Colon (tissue), 2 donors: ENCODE data around the gene SLC12A8.
"Not testable (repeated sequence)": the region's sequence is repeated elsewhere in the genome, so short reads cannot be mapped to it uniquely, and the experiment has no call there.

Experiments used
- FAIRE-seq: peaks from 2 replicates; lab custom pipeline; 2012; peaks lifted over from hg19 to GRCh38; lab: Jason Lieb, UNC
- donor health status: control.
- donor health status: control.

Gene SLC12A8

DNA sequence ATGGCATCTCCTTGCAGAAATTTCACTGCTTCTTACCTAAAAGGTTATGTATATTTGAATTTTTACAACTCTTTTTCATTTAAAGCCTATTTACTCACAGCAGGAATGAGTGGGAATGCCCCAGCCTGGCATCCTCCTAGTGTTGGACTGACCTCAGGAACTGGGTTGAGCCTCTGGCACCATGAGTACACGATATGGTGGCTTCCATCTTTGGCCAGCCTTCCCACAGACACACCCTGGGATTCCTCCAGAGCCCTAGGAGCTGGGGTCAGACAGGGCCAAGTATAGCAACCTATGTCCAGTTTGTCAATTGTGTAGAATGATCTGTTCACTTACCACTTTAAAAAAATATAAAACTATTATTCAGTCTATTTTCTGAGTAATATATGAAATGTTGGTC lies 99.6 kb downstream of the SLC12A8 start:
- FAIRE-seq: no peak

DNA sequence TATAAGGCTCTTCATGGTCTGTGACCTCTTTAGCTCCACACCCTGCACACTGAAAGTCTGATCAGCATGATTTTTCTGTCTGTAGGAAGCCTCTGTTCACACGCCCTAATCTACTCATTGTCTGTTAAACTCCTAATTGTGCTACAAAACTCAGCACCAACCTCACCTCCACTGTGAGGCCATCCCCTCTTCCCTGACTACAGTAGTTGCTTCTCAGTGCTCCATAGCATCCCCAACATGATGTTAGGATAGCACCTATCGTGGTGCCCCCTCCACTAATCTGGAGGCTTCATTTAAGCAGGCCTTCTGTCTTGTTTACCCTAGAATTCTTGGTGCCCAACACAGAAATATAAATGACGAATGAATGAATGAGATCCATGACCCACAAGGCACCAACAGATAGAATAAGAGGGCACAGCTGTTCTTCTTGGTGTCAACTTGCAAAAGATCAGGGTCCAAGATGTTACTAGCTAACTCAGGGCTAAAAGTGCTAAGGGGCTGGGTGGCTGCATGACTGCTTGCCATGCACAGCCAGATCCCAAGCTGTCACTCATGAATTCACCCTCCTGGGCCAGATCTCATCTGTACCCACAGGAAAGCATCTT lies 101.6 kb downstream of the SLC12A8 start:
- no peak for FAIRE-seq

DNA sequence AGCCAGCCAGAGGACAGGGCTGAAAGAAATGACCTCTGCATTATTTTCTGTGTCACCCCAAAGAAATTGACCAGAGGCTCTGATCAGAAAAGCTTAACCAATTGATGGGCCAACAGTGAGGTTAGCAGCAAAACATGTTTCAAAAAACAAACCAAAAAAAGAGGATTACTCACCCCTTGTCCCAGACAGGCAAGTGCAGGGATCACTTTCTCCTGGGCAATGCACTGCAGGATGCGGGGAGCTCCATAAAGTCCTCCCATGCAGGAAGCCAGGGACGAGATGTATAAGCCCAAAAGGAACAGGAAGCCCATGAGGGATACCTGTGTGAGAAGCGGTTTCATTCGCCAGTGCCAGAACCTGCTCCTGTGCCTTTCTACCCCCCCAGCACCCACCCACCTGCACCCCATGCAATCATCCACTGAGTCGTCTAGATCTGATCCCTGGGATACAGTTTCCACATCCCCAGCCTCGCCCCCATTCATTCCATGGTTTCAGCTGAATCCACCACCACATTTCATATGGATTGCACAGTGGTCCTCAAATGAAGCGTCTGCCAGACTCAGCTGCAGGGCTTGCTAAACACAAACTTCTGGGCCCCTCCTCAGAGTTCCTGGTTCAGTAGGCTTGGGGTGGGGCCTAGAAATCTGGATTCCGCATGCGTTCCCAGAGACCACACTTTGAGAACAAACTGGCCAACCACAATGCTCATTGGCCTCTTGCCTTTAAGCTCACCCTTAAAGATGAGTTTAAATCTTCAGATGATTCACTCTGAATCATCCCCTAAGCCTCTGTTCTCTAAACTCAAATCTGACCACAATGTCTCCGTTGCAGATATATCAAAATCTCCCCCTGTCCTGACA lies 102.3 kb downstream of the SLC12A8 start:
- FAIRE-seq: no peak

DNA sequence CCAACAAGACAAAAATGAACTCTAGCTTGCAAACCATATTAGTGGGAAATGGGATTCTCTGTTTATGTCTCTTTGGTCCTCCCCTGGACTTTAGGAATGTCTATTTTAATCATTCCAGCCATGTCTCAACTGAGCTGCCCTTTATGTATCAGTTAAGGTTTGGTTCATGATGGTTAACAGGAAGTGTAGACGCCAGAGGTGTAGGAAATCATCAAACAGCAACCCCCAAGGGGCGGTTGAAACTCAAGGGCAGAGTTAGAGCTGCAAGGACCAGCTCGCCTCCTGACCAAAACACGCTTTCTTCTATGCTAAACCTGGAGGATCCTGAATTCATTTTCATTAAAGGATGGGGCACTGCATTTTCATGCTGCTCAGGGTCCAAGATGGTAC lies 103.0 kb downstream of the SLC12A8 start:
- no peak for FAIRE-seq

GRCh38 chr3:125108833-125109535 lies 103.6 kb downstream of the SLC12A8 start:
- no peak for FAIRE-seq

DNA sequence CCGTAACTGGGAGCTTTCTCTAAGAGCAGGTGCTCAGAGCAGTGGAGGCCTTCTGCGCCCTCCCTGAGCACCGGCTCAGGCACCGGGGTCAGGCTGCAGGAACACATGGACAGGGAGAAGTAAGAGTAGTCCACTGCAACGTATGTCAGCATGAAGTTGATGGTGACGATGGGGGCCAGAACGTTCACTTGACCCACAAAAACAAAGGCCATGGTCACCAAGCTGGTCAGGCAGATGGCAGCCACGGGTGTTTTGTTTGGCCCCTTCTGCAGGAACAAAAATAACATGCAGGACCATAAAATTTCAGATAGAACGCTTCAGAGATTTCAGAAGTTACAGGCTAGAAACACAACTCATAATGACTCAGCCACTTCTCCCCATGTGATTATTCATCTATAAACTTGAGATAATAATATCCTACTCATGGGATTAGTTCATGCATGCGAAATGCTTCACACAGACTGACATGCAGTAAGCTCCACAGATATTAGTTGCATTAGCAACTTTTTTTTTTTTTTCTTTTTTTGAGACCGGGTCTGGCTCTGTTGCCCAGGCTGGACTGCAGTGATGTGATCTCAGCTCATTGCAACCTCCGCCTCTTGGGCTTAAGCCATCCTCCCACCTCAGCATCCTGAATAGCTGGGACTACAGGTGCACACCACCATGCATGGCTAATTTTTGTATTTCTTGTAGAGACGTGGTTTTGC lies 104.5 kb downstream of the SLC12A8 start:
- FAIRE-seq: no peak

- FAIRE-seq: no peak
These were observed 105.2 kb downstream of the SLC12A8 start for GRCh38 chr3:125107363-125107762.

DNA sequence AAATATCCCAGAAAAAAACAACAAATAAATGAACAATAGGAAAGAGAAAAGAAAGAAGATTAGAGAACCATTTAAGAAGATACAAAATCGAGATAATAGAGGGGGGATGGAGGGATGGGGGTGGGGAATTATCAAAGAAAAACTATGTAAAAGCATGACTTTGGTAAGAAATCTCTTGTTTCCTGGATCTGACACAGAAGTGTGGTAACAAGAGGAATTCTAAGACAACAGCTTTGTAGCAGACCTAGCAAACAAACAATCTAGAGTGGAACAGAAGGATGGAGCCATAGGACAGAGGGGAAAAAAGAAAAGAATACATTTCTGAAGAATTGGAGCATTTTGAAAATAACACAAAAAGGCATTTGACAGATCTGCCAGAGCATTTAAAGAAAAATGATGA lies 107.4 kb downstream of the SLC12A8 start:
- FAIRE-seq: no peak

DNA sequence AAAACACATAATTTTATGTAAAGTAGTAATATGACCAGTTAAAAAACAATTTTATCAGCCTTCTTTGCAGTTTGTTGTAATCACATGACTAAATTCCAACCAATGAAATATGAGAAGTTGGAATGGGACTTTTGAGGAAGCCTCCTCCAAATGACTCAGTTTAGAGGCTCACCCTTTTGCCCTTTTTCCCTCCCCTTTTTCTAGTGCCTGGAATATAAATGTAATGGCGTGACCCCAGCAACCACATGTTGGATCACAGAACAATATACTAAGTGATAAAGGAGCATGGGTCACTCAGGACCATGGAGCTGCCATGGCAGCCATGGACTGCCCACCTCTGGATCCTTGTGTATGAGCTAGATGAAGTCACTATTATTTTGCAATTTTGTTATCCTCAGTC lies 107.9 kb downstream of the SLC12A8 start:
- no peak for FAIRE-seq

GRCh38 chr3:125103406-125103805 lies 109.1 kb downstream of the SLC12A8 start:
- FAIRE-seq: no peak

- no peak for FAIRE-seq
These were observed 110.1 kb downstream of the SLC12A8 start for GRCh38 chr3:125102470-125102869.

DNA sequence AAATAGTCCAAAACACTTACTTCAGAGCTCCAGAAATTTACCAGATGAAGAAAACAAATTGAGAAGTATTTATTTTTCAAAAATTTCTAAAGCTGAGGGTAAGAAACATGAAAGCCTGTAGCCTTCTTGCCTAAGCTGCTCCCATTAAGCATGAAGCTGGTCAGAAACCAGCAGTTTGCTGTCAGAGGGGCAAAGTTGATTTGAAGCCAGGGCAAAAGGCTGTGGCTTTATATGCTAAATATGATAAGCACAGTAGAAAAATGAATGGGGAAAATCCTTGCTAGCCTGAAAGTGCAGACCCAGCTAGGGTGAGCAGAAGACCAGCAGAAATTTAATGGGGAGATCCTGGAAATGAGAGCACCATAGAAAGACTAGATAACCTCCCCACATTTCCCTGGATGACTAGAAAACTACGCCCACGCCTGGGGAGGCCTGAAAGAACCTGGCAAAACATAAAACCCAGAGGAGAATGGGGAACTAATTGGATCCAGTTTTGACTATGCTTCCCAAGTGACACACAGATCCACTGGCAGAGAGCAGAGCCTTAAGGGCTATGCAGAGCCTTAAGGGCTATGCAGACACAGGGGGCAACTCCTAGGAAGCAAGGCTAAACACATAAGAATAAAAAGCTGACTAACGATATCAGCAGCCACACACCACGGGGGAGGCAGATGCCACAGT lies 113.8 kb downstream of the SLC12A8 start:
- no peak for FAIRE-seq

- no peak for FAIRE-seq
These were observed 121.9 kb downstream of the SLC12A8 start for GRCh38 chr3:125090649-125091048.

GRCh38 chr3:125087768-125088391 lies 124.7 kb downstream of the SLC12A8 start:
- FAIRE-seq: no peak

DNA sequence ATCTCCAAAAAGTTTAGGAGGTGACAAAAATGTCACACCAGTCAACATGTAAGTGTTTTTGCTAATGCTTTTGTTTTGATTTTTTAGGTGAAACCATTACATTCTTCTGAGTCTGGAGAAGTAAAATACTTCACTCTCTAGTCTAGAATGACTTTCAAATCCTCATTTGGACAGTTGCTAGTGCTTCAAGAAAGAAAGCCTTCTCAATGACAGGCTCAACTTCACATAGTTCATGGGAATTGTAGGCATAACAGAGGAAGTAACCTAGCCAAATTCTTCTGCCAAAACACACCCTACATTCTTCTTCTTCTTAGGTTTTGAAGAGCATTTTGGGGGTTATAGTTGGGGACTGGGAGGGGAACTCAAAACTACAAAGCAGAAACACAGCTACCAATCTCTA lies 127.4 kb downstream of the SLC12A8 start:
- FAIRE-seq: no peak

DNA sequence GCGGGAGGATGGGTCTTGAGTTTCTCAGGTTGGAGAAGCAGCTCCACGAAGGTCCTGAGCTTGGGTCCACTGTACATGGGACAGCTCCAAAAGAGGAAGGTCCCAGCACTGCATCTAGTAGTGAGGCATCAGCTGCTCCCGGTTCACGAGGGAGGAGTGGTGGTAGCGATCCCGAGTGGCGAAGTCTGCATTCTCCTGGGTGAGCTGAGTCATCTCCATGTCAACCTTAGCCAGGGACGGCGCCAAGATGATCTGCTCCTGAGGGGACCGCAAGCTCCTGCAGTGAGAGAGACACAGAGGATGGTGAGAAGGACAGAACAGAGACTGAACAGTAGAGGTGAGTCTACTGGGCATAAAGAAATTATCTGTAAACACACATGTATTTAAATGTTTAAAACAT lies 128.8 kb downstream of the SLC12A8 start:
- no peak for FAIRE-seq

GRCh38 chr3:125082339-125082738 lies 130.2 kb downstream of the SLC12A8 start:
- FAIRE-seq: not testable (repeated sequence)

DNA sequence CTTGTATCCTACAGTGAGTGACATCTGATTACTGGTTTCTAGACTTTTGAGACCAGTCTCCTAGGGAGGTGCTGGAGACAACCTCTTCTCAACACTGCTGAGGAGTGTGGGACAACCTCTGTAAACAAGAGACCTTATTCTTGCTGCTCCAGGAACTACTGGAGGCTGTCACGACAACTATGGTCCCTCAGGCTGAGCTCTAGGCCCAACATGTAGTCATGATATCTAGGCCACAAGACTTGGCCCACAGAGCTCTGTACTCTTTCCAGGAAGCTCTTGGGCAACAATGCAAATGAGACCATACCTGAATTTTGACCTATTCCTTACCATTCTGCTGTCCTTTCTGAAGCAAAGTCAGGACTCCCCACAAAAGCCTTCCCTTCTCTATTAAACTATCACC lies 132.5 kb downstream of the SLC12A8 start:
- FAIRE-seq: no peak

DNA sequence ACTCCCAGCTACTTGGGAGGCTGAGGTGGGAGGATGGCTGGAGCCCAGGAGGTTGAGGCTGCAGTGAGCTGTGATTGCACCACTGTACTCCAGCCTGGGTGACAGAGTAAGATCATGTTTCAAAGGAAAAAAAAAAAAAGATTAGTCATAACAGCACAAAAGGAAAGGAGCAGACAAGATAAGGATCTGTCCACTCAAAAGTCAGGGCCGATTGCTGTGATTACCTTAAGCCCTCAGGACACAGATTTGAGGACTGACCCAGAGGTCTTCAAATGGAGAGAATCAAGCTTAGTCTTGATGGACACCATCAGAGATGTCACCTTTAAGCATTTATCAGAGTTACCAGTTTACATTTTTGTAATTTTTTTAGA lies 132.9 kb downstream of the SLC12A8 start:
- FAIRE-seq: no peak

DNA sequence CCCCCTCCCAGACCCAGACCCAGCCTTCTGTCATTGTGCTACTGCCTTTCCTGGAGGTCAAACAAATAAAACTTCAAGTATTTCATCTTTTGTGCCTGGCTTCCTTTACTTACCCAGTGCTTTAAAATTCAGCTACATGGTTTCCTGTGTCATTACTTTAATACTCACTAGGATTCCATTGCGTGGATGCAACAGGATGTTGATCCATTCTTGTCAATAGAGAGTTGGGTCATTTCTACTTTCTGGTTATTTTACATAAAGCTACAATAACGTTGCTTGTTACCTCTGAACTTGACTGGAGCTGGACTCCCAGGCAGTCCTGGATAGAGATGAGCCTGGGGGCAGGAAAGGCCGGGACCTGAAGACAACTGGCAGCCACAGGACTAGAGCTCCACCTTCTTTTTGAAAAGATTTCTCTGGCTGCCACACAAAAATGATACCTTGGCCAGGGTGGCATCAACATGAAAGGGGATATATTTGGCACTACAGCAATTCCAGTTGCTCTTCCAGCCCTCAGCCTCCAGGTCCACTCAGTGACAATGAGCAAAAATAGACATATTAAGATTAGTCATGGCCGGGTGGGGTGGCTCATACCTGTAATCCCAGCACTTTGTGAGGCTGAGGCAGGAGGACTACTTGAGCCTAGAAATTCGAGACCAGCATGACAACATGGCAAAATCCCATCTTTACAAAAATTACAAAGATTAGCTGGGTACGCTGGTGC lies 133.4 kb downstream of the SLC12A8 start:
- no peak for FAIRE-seq

GRCh38 chr3:125077864-125078263 lies 134.7 kb downstream of the SLC12A8 start:
- no peak for FAIRE-seq
